A673 (cell line): Measurements from ENCODE around the gene PDS5A. TPM values are rescaled to one million over a fixed set of nuclear protein-coding genes. Genes with fewer than 3 reads are reported as not detected.

Source experiments
- BruUV-seq: library from RNA; stranded (reverse); fragments of 400-500 nt; replicated peaks from 2 replicates; lab custom pipeline; 2021; lab: Mats Ljungman, UMichigan
- CTCF ChIA-PET: fragments of 300-600 bp; sonication (Branson Sonifier 250); formaldehyde crosslinking; loops from one replicate; lab custom pipeline; 2022; ENCODE audit warnings: antibody characterized with exemption; lab: Charles Lee
- POLR2A ChIA-PET: fragments of 300-600 bp; sonication (Branson Sonifier 250); formaldehyde crosslinking; loops from one replicate; lab custom pipeline; 2022; ENCODE audit warnings: antibody characterized with exemption; ENCODE audit not compliant: low non-redundant PET; lab: Charles Lee
- DNase-seq: peaks from one replicate; pipeline ENCODE4 v3.0.0-alpha.2; 2015; ENCODE audit warnings: low spot score
- H3K27ac ChIP-seq: fragments of 200-600 bp; sonication (generic); 2 replicates; pipeline ENCODE4 v1.5.1; 2016; ENCODE audit warnings: mixed run types, low read depth, mild to moderate bottlenecking, mixed read lengths, antibody characterized with exemption, low read length; ENCODE audit not compliant: poor library complexity, severe bottlenecking
- H3K27me3 ChIP-seq: fragments of 200-600 bp; sonication (generic); replicated peaks from 2 replicates; pipeline ENCODE4 v1.6.1; 2017; ENCODE audit warnings: mixed run types, low read depth, mild to moderate bottlenecking, mixed read lengths, antibody characterized with exemption, low read length; ENCODE audit not compliant: insufficient read depth, poor library complexity
- H3K36me3 ChIP-seq: fragments of 200-600 bp; sonication (generic); 2 replicates; pipeline ENCODE4 v1.6.1; 2016; ENCODE audit warnings: mixed run types, mild to moderate bottlenecking, mixed read lengths, antibody characterized with exemption, low read length; ENCODE audit not compliant: insufficient read depth, poor library complexity, severe bottlenecking
- H3K4me1 ChIP-seq: fragments of 200-600 bp; sonication (generic); 2 replicates; pipeline ENCODE4 v1.6.1; 2017; ENCODE audit warnings: mixed run types, mild to moderate bottlenecking, mixed read lengths, antibody characterized with exemption, low read length; ENCODE audit not compliant: insufficient read depth, poor library complexity, severe bottlenecking
- H3K4me3 ChIP-seq: fragments of 200-600 bp; sonication (generic); 2 replicates; pipeline ENCODE4 v1.5.1; 2016; ENCODE audit warnings: low read depth, mixed run types, mild to moderate bottlenecking, mixed read lengths, low read length; ENCODE audit not compliant: poor library complexity, severe bottlenecking
- H3K9me3 ChIP-seq: fragments of 200-600 bp; sonication (generic); 2 replicates; pipeline ENCODE4 v1.6.1; 2016; ENCODE audit warnings: mixed run types, low read depth, mild to moderate bottlenecking, mixed read lengths, antibody characterized with exemption, low read length; ENCODE audit not compliant: poor library complexity, severe bottlenecking
- EZH2 ChIP-seq: fragments of 200-600 bp; sonication (generic); IDR thresholded peaks from 2 replicates; pipeline ENCODE4 v1.6.1; 2017; ENCODE audit warnings: borderline replicate concordance, low read depth, mild to moderate bottlenecking, mixed read lengths, antibody characterized with exemption, low read length; ENCODE audit not compliant: poor library complexity, severe bottlenecking
- intact Hi-C: fragments of 100-400 bp; cut with micrococcal nuclease; formaldehyde crosslinking; loops from one replicate; pipeline ENCODE4 v1.10.0; 2022; ENCODE audit not compliant: unreplicated experiment
- total RNA-seq: library from RNA; stranded (reverse); gene quantifications from 2 replicates; pipeline ENCODE4 v1.2.3, GENCODE V29; 2021
- TF ChIP-seq, protein P1 (sequence below): fragments of 300-800, 200-600 bp; sonication (generic); conservative IDR thresholded peaks from 2 replicates; pipeline ENCODE4 v1.5.1; 2017; ENCODE audit warnings: low read depth, mild to moderate bottlenecking, antibody characterized with exemption, low read length, moderate library complexity, mixed read lengths

Gene PDS5A
- total RNA-seq, 1 experiment from 2014 or later = 104 TPM

DNA sequence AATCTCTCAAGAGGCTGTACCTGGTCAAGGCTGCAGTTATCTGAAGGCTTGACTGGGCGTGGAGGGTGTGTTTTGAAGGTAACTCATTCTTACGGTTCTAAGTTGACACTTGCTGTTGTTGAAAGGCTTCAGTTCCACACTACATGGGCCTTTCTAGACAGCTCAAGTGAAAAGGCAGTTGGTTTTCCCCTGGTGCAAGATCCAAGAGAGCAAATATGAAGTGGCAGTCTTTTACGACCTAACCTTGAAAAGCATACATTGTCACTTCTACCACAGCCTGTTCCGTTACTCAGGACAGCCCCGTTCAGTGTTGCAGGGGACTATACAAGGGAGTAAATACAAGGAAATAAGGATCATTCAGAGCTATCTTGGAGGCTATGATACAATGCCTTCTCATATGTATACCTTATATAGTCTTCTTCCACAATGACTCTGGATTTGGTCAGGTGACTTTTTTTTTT lies 46.2 kb downstream of the PDS5A start:
- Histone ChIP-seq H3K27ac (no peak overlapping the region), H3K27me3 (no peaks in the 10 kb centered on the region), H3K9me3 (no peaks in the 10 kb centered on the region), H3K4me1 (peaks cover 29% of the 10 kb centered on the region), H3K4me3 (no peak overlapping the region), H3K36me3 (peaks cover 16% of the 10 kb centered on the region)
- no TSS peak for BruUV-seq
- intact Hi-C loops = no loop called here
- TF ChIP-seq EZH2 = no peak
- TF ChIP-seq, protein P1, sequence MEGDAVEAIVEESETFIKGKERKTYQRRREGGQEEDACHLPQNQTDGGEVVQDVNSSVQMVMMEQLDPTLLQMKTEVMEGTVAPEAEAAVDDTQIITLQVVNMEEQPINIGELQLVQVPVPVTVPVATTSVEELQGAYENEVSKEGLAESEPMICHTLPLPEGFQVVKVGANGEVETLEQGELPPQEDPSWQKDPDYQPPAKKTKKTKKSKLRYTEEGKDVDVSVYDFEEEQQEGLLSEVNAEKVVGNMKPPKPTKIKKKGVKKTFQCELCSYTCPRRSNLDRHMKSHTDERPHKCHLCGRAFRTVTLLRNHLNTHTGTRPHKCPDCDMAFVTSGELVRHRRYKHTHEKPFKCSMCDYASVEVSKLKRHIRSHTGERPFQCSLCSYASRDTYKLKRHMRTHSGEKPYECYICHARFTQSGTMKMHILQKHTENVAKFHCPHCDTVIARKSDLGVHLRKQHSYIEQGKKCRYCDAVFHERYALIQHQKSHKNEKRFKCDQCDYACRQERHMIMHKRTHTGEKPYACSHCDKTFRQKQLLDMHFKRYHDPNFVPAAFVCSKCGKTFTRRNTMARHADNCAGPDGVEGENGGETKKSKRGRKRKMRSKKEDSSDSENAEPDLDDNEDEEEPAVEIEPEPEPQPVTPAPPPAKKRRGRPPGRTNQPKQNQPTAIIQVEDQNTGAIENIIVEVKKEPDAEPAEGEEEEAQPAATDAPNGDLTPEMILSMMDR = no peak
- no peak for DNase-seq
- ChIA-PET CTCF (no interaction called here), POLR2A (no interaction called here)

DNA sequence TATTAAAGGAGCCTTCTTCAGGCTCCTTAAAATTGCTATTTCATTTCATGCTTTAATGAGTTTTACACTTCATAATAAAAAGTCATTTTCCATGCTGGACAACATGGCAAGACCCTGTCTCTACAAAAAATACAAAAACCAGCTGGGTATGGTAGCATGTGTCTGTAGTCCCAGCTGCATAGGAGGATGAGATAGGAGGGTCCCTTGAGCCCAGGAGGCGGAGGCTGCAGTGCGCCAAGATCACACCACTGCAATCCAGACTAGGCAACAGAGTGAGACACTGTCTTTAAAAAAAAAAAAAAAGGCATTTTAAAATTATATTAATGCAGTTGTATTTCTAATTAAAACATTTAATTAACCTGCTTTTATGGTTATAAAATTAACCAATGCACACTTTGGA lies 49.2 kb downstream of the PDS5A start:
- Histone ChIP-seq H3K9me3 (no peaks in the 10 kb centered on the region), H3K36me3 (peaks cover 40% of the 10 kb centered on the region), H3K27ac (no peak overlapping the region), H3K27me3 (no peaks in the 10 kb centered on the region), H3K4me3 (no peak overlapping the region), H3K4me1 (peaks cover 15% of the 10 kb centered on the region)
- POLR2A ChIA-PET = no interaction called here
- CTCF ChIA-PET = no interaction called here
- no TSS peak for BruUV-seq
- intact Hi-C loops = no loop called here
- TF ChIP-seq, protein P1 = no peak
- no peak for TF ChIP-seq EZH2
- no peak for DNase-seq

DNA sequence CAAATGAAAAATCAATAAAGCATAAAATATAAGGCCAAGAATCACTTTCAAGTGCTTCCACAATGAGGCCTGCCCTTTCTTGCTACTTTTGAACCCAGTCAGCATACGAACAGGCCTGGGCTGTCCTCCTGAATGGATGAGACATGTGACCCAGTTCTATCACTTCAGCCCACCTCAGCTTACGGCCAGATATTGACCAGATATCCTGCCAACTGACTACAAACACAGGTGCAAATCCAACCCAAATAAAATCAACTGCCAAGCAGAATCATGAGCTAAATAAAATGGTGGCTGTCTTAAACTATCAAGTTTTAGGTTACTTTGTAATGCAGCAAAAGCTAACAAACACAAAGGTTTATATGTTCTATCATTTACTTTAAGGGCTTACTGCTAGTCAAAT lies 53.7 kb downstream of the PDS5A start:
- H3K27ac ChIP-seq = no peak overlapping the region
- H3K27me3 ChIP-seq = no peaks in the 10 kb centered on the region
- no peaks in the 10 kb centered on the region for H3K9me3 ChIP-seq
- ChIA-PET CTCF (no interaction called here), POLR2A (no interaction called here)
- peaks cover 8% of the 10 kb centered on the region for H3K4me1 ChIP-seq
- no TSS peak for BruUV-seq
- H3K4me3 ChIP-seq = no peak overlapping the region
- TF ChIP-seq, protein P1 = no peak
- TF ChIP-seq EZH2 = no peak
- intact Hi-C loops = no loop called here
- peaks cover 45% of the 10 kb centered on the region for H3K36me3 ChIP-seq
- no peak for DNase-seq
